HEK293 (cell line): ENCODE data around the gene PODN.

Experiments used
- CTCF ChIA-PET: fragments of 350-600 bp; formaldehyde crosslinking; extraction: SDS; loops from one replicate; lab custom pipeline; 2021; ENCODE audit warnings: antibody characterized with exemption; lab: Yijun Ruan, JAX
- POLR2A ChIA-PET: fragments of 300-600 bp; formaldehyde crosslinking; extraction: SDS; loops from one replicate; lab custom pipeline; 2020; ENCODE audit warnings: antibody characterized with exemption, inconsistent platforms; lab: Yijun Ruan, JAX
- H3K27ac ChIP-seq: fragments of 200-500 bp; sonication (Bioruptor generic); 2 replicates; pipeline ENCODE4 v1.5.1; 2014; ENCODE audit warnings: low read depth, low read length, control low read depth, inconsistent platforms; ENCODE audit errors: extremely low read depth
- H3K36me3 ChIP-seq, 2 experiments: fragments of 200-500 bp in 1 of 2; sonication (Bioruptor generic) in 1 of 2; 1 replicate in 1 of 2; 2 replicates in 1 of 2; pipeline ENCODE4 v1.5.1; 2014 to 2017; ENCODE audit warnings: inconsistent platforms in 2 of 2, low read length in 2 of 2; ENCODE audit not compliant: control insufficient read depth in 2 of 2, insufficient read depth in 1 of 2
- H3K4me1 ChIP-seq: fragments of 200-500 bp; sonication (Bioruptor generic); 2 replicates; pipeline ENCODE4 v1.5.1; 2014; ENCODE audit warnings: mild to moderate bottlenecking, low read length, inconsistent platforms; ENCODE audit not compliant: control insufficient read depth, insufficient read depth
- H3K4me3 ChIP-seq: 2 replicates; pipeline ENCODE4 v1.5.1; 2011; ENCODE audit warnings: low read depth, mild to moderate bottlenecking, control low read depth, low read length, moderate library complexity
- H3K9me3 ChIP-seq: fragments of 200-500 bp; sonication (Bioruptor generic); 2 replicates; pipeline ENCODE4 v1.5.1; 2014; ENCODE audit warnings: low read depth, low read length, inconsistent platforms; ENCODE audit not compliant: control insufficient read depth, insufficient read depth
- EGR2 ChIP-seq: fragments of 450-650 bp; formaldehyde crosslinking; IDR thresholded peaks from 2 replicates; pipeline ENCODE4 v1.5.1; 2016; ENCODE audit warnings: low read depth, missing biosample characterization, missing genetic modification characterization
- KLF1 ChIP-seq: fragments of 450-650 bp; formaldehyde crosslinking; IDR thresholded peaks from 2 replicates; pipeline ENCODE4 v1.5.1; 2016; ENCODE audit warnings: missing biosample characterization, missing genetic modification characterization
- KLF17 ChIP-seq: fragments of 450-650 bp; formaldehyde crosslinking; IDR thresholded peaks from 2 replicates; pipeline ENCODE4 v1.5.1; 2016; ENCODE audit warnings: missing biosample characterization, missing genetic modification characterization
- KLF7 ChIP-seq: fragments of 450-650 bp; formaldehyde crosslinking; IDR thresholded peaks from 2 replicates; pipeline ENCODE4 v1.5.1; 2016; ENCODE audit warnings: missing biosample characterization, missing genetic modification characterization, borderline replicate concordance
- KLF9 ChIP-seq: fragments of 450-650 bp; formaldehyde crosslinking; IDR thresholded peaks from 2 replicates; pipeline ENCODE4 v1.5.1; 2016; ENCODE audit warnings: missing biosample characterization, missing genetic modification characterization, low read depth
- SALL2 ChIP-seq: fragments of 450-650 bp; formaldehyde crosslinking; IDR thresholded peaks from 2 replicates; pipeline ENCODE4 v1.5.0; 2017; ENCODE audit warnings: missing biosample characterization, mild to moderate bottlenecking, missing genetic modification characterization, borderline replicate concordance
- TRIM28 ChIP-seq: IDR thresholded peaks from 2 replicates; pipeline ENCODE4 v1.6.1; 2011; ENCODE audit warnings: low read length, control low read depth, borderline replicate concordance
- ZBTB1 ChIP-seq: fragments of 450-650 bp; formaldehyde crosslinking; IDR thresholded peaks from 2 replicates; pipeline ENCODE4 v1.5.1; 2016; ENCODE audit warnings: missing biosample characterization, missing genetic modification characterization
- ZFHX2 ChIP-seq: fragments of 450-650 bp; formaldehyde crosslinking; conservative IDR thresholded peaks from 2 replicates; pipeline ENCODE4 v1.5.1; 2016; ENCODE audit warnings: missing biosample characterization, missing genetic modification characterization
- ZNF433 ChIP-seq: fragments of 450-650 bp; formaldehyde crosslinking; IDR thresholded peaks from 2 replicates; pipeline ENCODE4 v1.5.1; 2016; ENCODE audit warnings: missing biosample characterization, missing genetic modification characterization, low read depth
- ZNF473 ChIP-seq: fragments of 450-650 bp; formaldehyde crosslinking; IDR thresholded peaks from 2 replicates; pipeline ENCODE4 v1.5.1; 2017; ENCODE audit warnings: missing biosample characterization, missing genetic modification characterization
- ZNF692 ChIP-seq: fragments of 450-650 bp; formaldehyde crosslinking; IDR thresholded peaks from 2 replicates; pipeline ENCODE4 v1.5.1; 2016; ENCODE audit warnings: missing biosample characterization, missing genetic modification characterization
- ZNF701 ChIP-seq: fragments of 450-650 bp; formaldehyde crosslinking; IDR thresholded peaks from 2 replicates; pipeline ENCODE4 v1.5.1; 2016; ENCODE audit warnings: missing biosample characterization, missing genetic modification characterization
- ZSCAN4 ChIP-seq: fragments of 450-650 bp; formaldehyde crosslinking; IDR thresholded peaks from 2 replicates; pipeline ENCODE4 v1.5.1; 2017; ENCODE audit warnings: missing biosample characterization, missing genetic modification characterization

Gene PODN

GRCh38 chr1:53083636-53084588, 21.9 kb downstream of the PODN start:
- no peak overlapping the region for H3K27ac ChIP-seq
- ChIA-PET POLR2A (no interaction called here), CTCF (interaction anchor here (1.4 kb wide), 1 partner anchor 98 kb away, joined by 5 read pairs; no protein-coding TSS in a partner anchor)
- no peak overlapping the region for H3K4me3 ChIP-seq
- no peaks in the 10 kb centered on the region for H3K9me3 ChIP-seq
- no peaks in the 10 kb centered on the region for H3K4me1 ChIP-seq
- peak; percentile 21; the same call in 1 of the 2 replicates for TF ChIP-seq ZFHX2 (tag by site-specific recombination)
- TF ChIP-seq KLF7 (tag by site-specific recombination): no peak
- TF ChIP-seq TRIM28: no peak
- TF ChIP-seq ZNF701 (tag by site-specific recombination): no peak
- TF ChIP-seq ZNF692 (tag by site-specific recombination): no peak
- TF ChIP-seq EGR2 (tag by site-specific recombination): peak; percentile 57; the same call in 1 of the 2 replicates
- TF ChIP-seq SALL2 (tag by site-specific recombination): 0 out of 2 replicates have a peak, but pooled peaks have one; percentile 14
- no peaks in the 10 kb centered on the region for H3K36me3 ChIP-seq

DNA sequence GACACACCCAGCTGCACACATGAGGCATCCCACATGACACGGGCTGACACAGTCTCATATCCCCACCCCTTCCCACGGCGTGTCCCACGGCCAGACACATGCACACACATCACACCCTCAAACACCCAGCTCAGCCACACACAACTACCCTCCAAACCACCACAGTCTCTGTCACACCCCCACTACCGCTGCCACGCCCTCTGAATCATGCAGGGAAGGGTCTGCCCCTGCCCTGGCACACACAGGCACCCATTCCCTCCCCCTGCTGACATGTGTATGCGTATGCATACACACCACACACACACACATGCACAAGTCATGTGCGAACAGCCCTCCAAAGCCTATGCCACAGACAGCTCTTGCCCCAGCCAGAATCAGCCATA, 22.6 kb downstream of the PODN start:
- Histone ChIP-seq H3K36me3 (no peaks in the 10 kb centered on the region), H3K4me1 (no peaks in the 10 kb centered on the region), H3K9me3 (no peaks in the 10 kb centered on the region), H3K27ac (no peak overlapping the region), H3K4me3 (no peak overlapping the region)
- TF ChIP-seq EGR2 (tag by site-specific recombination) (peak; percentile 49), ZNF433 (tag by site-specific recombination) (no peak), KLF7 (tag by site-specific recombination) (no peak), ZFHX2 (tag by site-specific recombination) (peak; percentile 73), KLF9 (tag by site-specific recombination) (peak; percentile 74), KLF17 (tag by site-specific recombination) (peak; percentile 78; the same call in 1 of the 2 replicates), KLF1 (tag by site-specific recombination) (peak; percentile 91)
- CTCF ChIA-PET: interaction anchor here (1.0 kb wide), 1 partner anchor 86 kb away, joined by 3 read pairs; no protein-coding TSS in a partner anchor
- POLR2A ChIA-PET: no interaction called here

DNA sequence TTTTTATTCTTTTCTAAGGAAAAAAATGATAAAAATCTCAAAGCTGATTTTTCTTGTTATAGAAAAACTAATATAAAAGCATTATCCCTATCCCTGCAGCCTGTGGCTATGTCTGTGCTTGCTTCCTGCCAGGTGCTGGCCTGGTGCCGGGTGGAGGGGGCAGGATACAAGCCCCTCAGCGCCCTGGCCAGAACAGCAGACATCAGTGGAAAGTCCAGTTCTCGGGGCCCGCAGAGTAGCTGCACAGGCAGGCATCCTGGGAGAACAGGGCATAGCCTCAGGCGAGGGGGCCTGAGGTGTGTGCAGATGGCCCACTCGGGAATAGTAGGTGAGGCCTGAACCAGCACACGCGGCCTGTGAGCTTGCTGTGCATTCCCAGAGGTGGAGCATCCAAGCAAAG, 23.4 kb downstream of the PODN start:
- no peaks in the 10 kb centered on the region for H3K9me3 ChIP-seq
- no peak overlapping the region for H3K4me3 ChIP-seq
- no peaks in the 10 kb centered on the region for H3K36me3 ChIP-seq
- H3K4me1 ChIP-seq: no peaks in the 10 kb centered on the region
- TF ChIP-seq ZBTB1 (tag by site-specific recombination) (no peak), ZNF473 (tag by site-specific recombination) (no peak), ZSCAN4 (tag by site-specific recombination) (no peak)
- CTCF ChIA-PET: interaction anchor here (1.0 kb wide), 2 partner anchors 21 to 86 kb away, joined by 3 read pairs; no protein-coding TSS in a partner anchor
- H3K27ac ChIP-seq: no peak overlapping the region
- POLR2A ChIA-PET: no interaction called here
